DOHH2 (cell line): ENCODE data around the gene ARHGAP8.

Experiments
- CTCF ChIP-seq: fragments of 200-600 bp; sonication (generic); IDR thresholded peaks from one replicate; pipeline ENCODE4 v1.5.1; 2014; ENCODE audit warnings: antibody characterized with exemption, mild to moderate bottlenecking, low read depth, low read length; ENCODE audit not compliant: poor library complexity, severe bottlenecking
- EZH2phosphoT487 ChIP-seq: fragments of 200-600 bp; sonication (generic); IDR thresholded peaks from 2 replicates; pipeline ENCODE4 v1.6.1; 2017; ENCODE audit warnings: borderline replicate concordance, mild to moderate bottlenecking, antibody characterized with exemption, low read length, moderate library complexity, mixed read lengths

GRCh38 chr22:44881624-44882023 is 129.2 kb downstream of the ARHGAP8 start:
- TF ChIP-seq CTCF (no peak), EZH2phosphoT487 (no peak)
